Keratinocyte (primary cell): Measurements from ENCODE around the gene SLC25A47.

Experiments used
- CTCF ChIP-seq, 3 experiments: IDR thresholded peaks in 1 of 3; conservative IDR thresholded peaks in 1 of 3; optimal IDR thresholded peaks in 1 of 3; 2 replicates in 2 of 3; 3 replicates in 1 of 3; pipeline versions ENCODE3 to v1.5.1; 2011; ENCODE audit warnings: low read length in 3 of 3, mild to moderate bottlenecking in 3 of 3, moderate library complexity in 2 of 3, control low read depth in 1 of 3, inconsistent platforms in 1 of 3; ENCODE audit not compliant: insufficient read depth in 2 of 3; ENCODE audit errors: extremely low read depth in 1 of 3
- EZH2 ChIP-seq: IDR thresholded peaks from one replicate; pipeline ENCODE4 v1.6.1; 2012; ENCODE audit warnings: inconsistent platforms, mild to moderate bottlenecking, low read length, moderate library complexity

- TF ChIP-seq EZH2 (no peak), CTCF (optimal IDR thresholded peaks at IDR 0.05 in 1 of 3, IDR thresholded peaks at IDR 0.05 in 1 of 3, conservative IDR thresholded peaks at IDR 0.05 in 1 of 3; ENCODE audit: extremely low read depth in 1 of 3, insufficient read depth in 2 of 3, low read length in 3 of 3) (no peak)
These were observed 25.9 kb downstream of the SLC25A47 start for GRCh38 chr14:100348784-100349685.
